Spinal cord (tissue), 10 donors: Measurements from ENCODE around the gene CSMD2. TPM values are rescaled to one million over a fixed set of nuclear protein-coding genes. Genes with fewer than 3 reads are reported as not detected.
"Not testable (repeated sequence)": the region's sequence is repeated elsewhere in the genome, so short reads cannot be mapped to it uniquely, and the experiment has no call there.

Experiments used
- DNase-seq, 6 donors: peaks; one replicate each; pipeline versions ENCODE4 v3.0.0 to v3.0.0-alpha.2; 2013 to 2015; ENCODE audit warnings: low spot score in 6 of 6, low read depth in 4 of 6
- H3K27ac ChIP-seq: one replicate; pipeline ENCODE4 v1.5.1; 2013; ENCODE audit warnings: low read depth, low read length, control low read depth
- H3K27me3 ChIP-seq: one replicate; pipeline ENCODE4 v1.6.1; 2013; ENCODE audit warnings: low read length; ENCODE audit not compliant: control insufficient read depth, insufficient read depth
- H3K36me3 ChIP-seq: one replicate; pipeline ENCODE4 v1.6.1; 2013; ENCODE audit warnings: low read length; ENCODE audit not compliant: control insufficient read depth, insufficient read depth
- H3K4me1 ChIP-seq: one replicate; pipeline ENCODE4 v1.6.1; 2013; ENCODE audit warnings: low read length; ENCODE audit not compliant: control insufficient read depth, insufficient read depth
- H3K4me3 ChIP-seq: one replicate; pipeline ENCODE4 v1.5.1; 2013; ENCODE audit warnings: low read depth, low read length, control low read depth
- H3K9me3 ChIP-seq: one replicate; pipeline ENCODE4 v1.6.1; 2013; ENCODE audit warnings: low read length; ENCODE audit not compliant: control insufficient read depth, insufficient read depth
- WGBS: methylation state at CpG from one replicate; pipeline ENCODE4 v1.1.5; 2013; ENCODE audit warnings: missing lambda C conversion rate; ENCODE audit not compliant: insufficient coverage; 5-methylcytosine and 5-hydroxymethylcytosine counted together
- polyA plus RNA-seq, 2 donors: library from polyadenylated mRNA; unstranded; fragments of 120-200 nt; gene quantifications; one replicate each; pipeline ENCODE4 v1.2.1, GENCODE V29; 2013; ENCODE audit not compliant: insufficient read length in 2 of 2
- total RNA-seq, 2 donors: library from RNA; depleted of rRNA in 1 of 2; stranded (reverse); fragments of 120-200 nt in 1 of 2; fragments of >200 nt in 1 of 2; gene quantifications; one replicate each; pipeline versions ENCODE4 v1.2.3 to v1.2.4, GENCODE V29; 2013 to 2014
- donor health status: healthy.

CSMD2 gene
- total and polyA plus RNA-seq, 4 donors: 16.0 to 26.4 (median 22.2) TPM

- DNase-seq, H3K4me1 ChIP-seq, H3K27me3 ChIP-seq, H3K9me3 ChIP-seq, H3K4me3 ChIP-seq, H3K36me3 ChIP-seq, H3K27ac ChIP-seq: not testable (repeated sequence)
- WGBS: 90% methylated on average over 4 of the region's 4 CpGs
These were observed 18.4 kb upstream of the CSMD2 start for GRCh38 chr1:34183381-34183780.

GRCh38 chr1:34178072-34178471, 13.0 kb upstream of the CSMD2 start:
- peaks cover 13% of the 10 kb centered on the region for H3K4me1 ChIP-seq
- peaks cover 13% of the 10 kb centered on the region for H3K27me3 ChIP-seq
- no peak overlapping the region for H3K27ac ChIP-seq
- no peaks in the 10 kb centered on the region for H3K9me3 ChIP-seq
- H3K4me3 ChIP-seq: no peak overlapping the region
- H3K36me3 ChIP-seq: no peaks in the 10 kb centered on the region
- no peak for DNase-seq
- WGBS: no CpG with 5 or more reads among the region's 2 CpGs

DNA sequence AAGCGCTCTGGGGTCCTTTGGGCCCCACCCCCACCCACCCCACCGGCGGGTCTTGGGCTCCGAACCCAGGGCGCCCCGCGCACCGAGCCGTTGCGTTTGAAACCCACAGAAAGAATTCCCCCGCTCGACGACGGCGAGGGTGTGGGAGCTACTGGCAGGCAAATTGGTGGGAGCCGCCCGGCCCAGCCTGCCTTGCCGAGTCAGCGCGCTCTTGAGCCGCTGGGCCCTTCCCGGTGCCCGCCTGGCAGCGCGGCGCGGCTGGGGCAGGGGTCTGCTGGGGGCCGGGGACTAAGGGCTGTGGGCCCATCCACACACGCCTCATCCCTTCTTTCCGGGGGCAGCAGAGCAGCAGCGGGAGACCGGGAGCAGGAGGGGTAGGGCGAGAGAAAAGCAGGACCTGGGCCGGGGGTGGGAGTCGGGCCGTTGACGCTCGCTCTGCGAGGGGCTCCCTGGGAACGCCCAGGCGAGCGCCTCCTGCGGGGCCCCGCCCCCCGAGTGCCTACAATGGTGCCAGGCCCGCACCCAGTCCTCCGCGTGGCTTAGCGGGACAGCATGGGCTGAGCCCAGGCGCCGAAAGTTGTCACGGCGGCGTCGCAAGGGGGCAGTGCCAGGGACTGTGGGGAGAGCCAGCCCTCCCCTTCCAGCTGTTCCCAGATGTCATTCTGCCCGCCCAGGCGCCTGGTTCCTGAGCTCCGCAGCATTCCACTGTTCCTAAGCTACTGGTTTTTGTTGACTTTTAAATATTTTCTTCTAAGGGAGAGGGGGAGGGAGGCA, 12.0 kb upstream of the CSMD2 start, which contains the start of gene C1orf94:
C1orf94 (plus strand) TSS at position 78 of the 774 bp plus-strand sequence. CDS start 883 bp downstream, outside the sequence.
- no peak within 1 kb of the TSS for H3K4me3 ChIP-seq
- H3K4me1 ChIP-seq: peaks cover 13% of the 10 kb centered on the region
- H3K36me3 ChIP-seq: no peaks in the 10 kb centered on the region
- H3K27me3 ChIP-seq: peaks cover 13% of the 10 kb centered on the region
- no peaks in the 10 kb centered on the region for H3K9me3 ChIP-seq
- DNase-seq: peak in 2 of 6 donors; percentile 31 to 66
- no peak within 1 kb of the TSS for H3K27ac ChIP-seq
- WGBS: 5% methylated on average over 51 of the region's 58 CpGs

DNA sequence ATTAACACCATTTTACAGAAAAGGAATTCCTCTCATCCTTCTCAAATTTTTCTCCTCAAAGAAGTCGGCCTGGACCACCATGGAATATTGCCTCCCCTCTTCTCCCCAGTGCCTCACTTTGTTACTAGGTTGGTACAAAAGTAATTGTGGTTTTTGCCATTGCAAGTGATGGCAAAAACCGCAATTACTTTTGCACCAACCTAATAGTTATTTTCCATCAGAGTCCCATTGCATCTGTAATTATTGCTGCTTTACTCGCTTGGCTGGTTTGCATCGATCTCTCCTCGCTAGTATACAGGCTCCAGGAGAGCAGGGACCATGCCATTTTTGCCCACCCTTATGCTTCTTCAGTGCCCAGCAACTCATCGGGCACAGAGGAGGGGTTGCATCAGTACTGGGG, 10.7 kb upstream of the CSMD2 start:
- Histone ChIP-seq H3K36me3 (no peaks in the 10 kb centered on the region), H3K27me3 (peaks cover 13% of the 10 kb centered on the region), H3K4me1 (peaks cover 13% of the 10 kb centered on the region), H3K27ac (no peak overlapping the region), H3K9me3 (no peaks in the 10 kb centered on the region), H3K4me3 (no peak overlapping the region)
- 69% methylated on average over 4 of the region's 6 CpGs for WGBS
- peak in 1 of 6 donors; percentile 77 for DNase-seq

GRCh38 chr1:34167389-34167788, 2.4 kb upstream of the CSMD2 start:
- no peak for DNase-seq
- H3K4me3 ChIP-seq: peak overlapping the region; percentile 0
- H3K9me3 ChIP-seq: no peaks in the 10 kb centered on the region
- H3K36me3 ChIP-seq: no peaks in the 10 kb centered on the region
- peaks cover 51% of the 10 kb centered on the region for H3K4me1 ChIP-seq
- H3K27me3 ChIP-seq: peaks cover 10% of the 10 kb centered on the region
- H3K27ac ChIP-seq: peak overlapping the region; percentile 86
- WGBS: 29% methylated on average over 11 of the region's 13 CpGs

DNA sequence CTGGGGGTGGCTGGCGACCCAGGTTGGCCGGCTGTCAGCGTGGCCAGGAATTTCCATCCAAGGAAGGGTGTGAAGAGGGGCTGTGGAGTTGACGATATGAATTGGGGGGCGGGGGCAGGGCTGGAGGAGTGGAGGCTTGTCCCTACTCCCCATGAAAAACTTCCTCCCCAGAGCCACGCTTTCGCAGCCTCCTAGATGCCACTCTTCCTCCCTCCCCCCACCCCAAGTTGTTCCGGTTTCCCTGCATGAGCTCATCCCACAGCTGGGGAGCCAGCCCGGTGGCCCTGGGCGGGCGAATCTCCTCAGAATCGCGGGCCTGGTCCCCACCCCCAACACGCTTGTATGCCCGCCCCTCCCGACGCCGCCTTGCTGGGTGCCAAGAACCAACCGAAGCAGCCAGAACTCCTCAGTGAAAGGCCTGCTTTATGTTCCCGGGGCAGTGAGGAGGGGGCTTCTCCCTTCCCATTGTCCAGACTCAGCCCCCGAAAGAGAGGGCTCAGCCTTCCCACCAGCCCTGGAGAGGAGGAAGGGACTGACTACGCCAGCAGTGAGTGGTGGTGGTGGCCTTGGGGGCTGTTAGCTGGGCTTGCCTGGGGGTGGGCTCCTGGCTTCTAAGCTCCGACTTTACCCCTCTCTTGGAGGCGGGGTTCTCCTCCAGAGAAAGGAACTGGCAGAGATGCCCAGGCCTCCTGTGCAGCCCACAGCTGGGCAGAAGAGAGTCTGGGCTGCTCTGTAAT, 1.8 kb upstream of the CSMD2 start:
- peaks cover 10% of the 10 kb centered on the region for H3K27me3 ChIP-seq
- peak in 4 of 6 donors; percentile 79 to 95 (median 86) for DNase-seq
- WGBS: 13% methylated on average over 7 of the region's 24 CpGs
- peak overlapping the region; percentile 86 for H3K27ac ChIP-seq
- no peaks in the 10 kb centered on the region for H3K9me3 ChIP-seq
- peaks cover 53% of the 10 kb centered on the region for H3K4me1 ChIP-seq
- H3K4me3 ChIP-seq: peak overlapping the region; percentile 21
- no peaks in the 10 kb centered on the region for H3K36me3 ChIP-seq

DNA sequence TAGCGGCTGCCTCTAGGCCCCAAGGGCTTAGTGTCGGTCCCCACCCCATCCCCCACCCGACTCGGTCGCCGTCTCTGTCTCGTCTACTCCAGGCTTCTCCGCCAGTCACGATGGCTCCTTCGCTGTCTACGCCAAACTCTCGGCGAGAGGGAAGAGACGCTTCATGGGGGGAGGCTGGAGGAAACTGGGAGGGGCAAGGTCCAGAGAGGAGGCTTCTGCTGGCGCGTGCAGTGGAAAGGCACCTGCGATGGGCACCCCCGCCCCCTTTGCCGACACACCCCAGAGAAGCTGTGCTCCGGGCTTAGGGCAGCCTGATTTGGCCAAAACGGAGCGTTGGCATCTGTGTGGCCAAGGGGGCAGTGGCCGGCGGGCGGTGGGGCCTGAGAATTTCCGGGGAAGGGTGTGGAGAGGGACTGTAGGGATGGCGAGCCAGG, 1.2 kb upstream of the CSMD2 start:
- Histone ChIP-seq H3K9me3 (no peaks in the 10 kb centered on the region), H3K27me3 (peaks cover 10% of the 10 kb centered on the region), H3K36me3 (no peaks in the 10 kb centered on the region), H3K4me1 (peaks cover 53% of the 10 kb centered on the region), H3K27ac (peak overlapping the region; percentile 86), H3K4me3 (peak overlapping the region; percentile 68)
- WGBS: 2% methylated on average over 22 of the region's 27 CpGs
- peak in 2 of 6 donors; percentile 73 to 74 for DNase-seq

DNA sequence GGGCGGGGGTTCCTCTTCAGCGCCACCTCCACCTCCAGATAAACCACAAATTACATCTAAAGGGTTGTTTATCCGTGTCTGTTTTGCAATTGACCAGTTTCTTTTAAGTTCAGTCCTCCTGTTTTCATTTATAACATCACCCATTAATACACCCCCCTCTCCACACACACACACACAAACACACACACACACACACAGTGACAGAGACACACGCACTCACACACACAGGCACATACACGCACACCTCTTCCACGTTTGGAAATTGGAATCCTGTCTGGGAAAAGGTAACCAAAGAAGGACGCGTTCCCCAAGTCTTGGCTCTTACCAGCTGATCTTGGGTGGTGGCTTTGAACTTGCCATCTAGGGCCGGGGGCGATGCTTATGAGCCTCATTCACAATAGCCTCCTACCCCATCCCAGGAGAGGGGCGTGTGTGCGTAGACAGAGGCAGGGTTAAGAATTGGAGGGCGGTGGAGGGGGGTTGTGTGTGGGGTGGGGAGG, 442 bp upstream of the CSMD2 start:
- WGBS: 0% methylated on average over 2 of the region's 13 CpGs
- H3K27ac ChIP-seq: peak overlapping the region; percentile 86

GRCh38 chr1:34163792-34164731, 968 bp downstream of the CSMD2 start:
- Histone ChIP-seq H3K4me3 (peak overlapping the region; percentile 68), H3K36me3 (no peaks in the 10 kb centered on the region), H3K27ac (peak overlapping the region; percentile 69), H3K4me1 (peaks cover 53% of the 10 kb centered on the region), H3K9me3 (no peaks in the 10 kb centered on the region), H3K27me3 (peaks cover 10% of the 10 kb centered on the region)
- under 1% methylated on average over 63 of the region's 75 CpGs for WGBS
- DNase-seq: peak in 2 of 6 donors; percentile 64 to 69

More for the DNA sequence above, 442 bp upstream of the CSMD2 start:
- H3K36me3 ChIP-seq: no peaks in the 10 kb centered on the region
- peaks cover 53% of the 10 kb centered on the region for H3K4me1 ChIP-seq
- peaks cover 10% of the 10 kb centered on the region for H3K27me3 ChIP-seq
- no peaks in the 10 kb centered on the region for H3K9me3 ChIP-seq
- peak overlapping the region; percentile 68 for H3K4me3 ChIP-seq
- DNase-seq: peak in 2 of 6 donors; percentile 52 to 74
